ENCODE results near the gene CEP83. TPM values are rescaled to one million over a fixed set of nuclear protein-coding genes. Genes with fewer than 3 reads are reported as not detected.

Gene CEP83
- total and polyA plus RNA-seq, 2 donors (not counting 1 experiment from before 2014, with no cell fraction given): 4.0 to 24.8 TPM

DNA sequence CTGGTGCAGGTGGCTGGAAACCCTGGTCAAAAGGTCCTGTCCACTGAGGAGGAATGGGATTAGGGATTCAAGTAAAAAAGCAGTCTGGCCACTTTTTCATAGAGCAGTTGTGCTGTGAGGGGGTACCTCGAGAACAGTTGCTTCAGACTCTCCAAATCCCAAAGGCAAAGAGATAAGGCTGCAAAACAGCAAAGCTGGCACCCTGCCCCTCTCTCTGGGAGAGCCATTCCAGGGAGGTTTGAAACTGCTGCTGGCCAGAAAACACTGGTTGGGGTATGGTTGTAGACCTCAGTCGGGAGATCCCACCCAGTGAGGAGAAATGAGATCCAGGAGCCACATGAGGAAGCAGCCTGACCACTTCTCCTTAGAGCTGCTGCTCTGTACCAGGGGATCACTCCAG lies 137.3 kb downstream of the CEP83 start:
- Histone ChIP-seq H3K4me2 (replicated peaks; ENCODE audit: low read depth, low read length, poor library complexity, severe bottlenecking) (no peak overlapping the region), H3K4me3 (ENCODE audit: control extremely low read depth in 1 of 5, extremely low read depth in 1 of 5, insufficient read depth in 1 of 5, low read depth in 2 of 5, low read length in 4 of 5) (no peak overlapping the region), H3K27ac (ENCODE audit: low read length in 2 of 2) (no peak overlapping the region), H2AFZ (ENCODE audit: insufficient read depth, low read depth, low read length, poor library complexity, severe bottlenecking) (no peak overlapping the region), H3K79me2 (ENCODE audit: control insufficient read depth, insufficient read depth, low read length) (no peaks in the 10 kb centered on the region), H3K9ac (ENCODE audit: low read length) (no peak overlapping the region), H3K9me3 (ENCODE audit: control extremely low read depth in 1 of 3, control insufficient read depth in 2 of 3, insufficient read depth in 1 of 3, low read length in 2 of 3) (peaks cover 7 to 31% (median 10%) of the 10 kb centered on the region in 3 donors), H3K27me3 (replicated peaks in 1 of 4; ENCODE audit: control extremely low read depth in 1 of 4, control insufficient read depth in 3 of 4, insufficient read depth in 4 of 4, low read length in 3 of 4) (no peaks in the 10 kb centered on the region), H3K36me3 (replicated peaks in 1 of 2; ENCODE audit: control extremely low read depth in 1 of 2, control insufficient read depth in 1 of 2, extremely low read depth in 1 of 2, insufficient read depth in 2 of 2, low read length in 1 of 2) (peaks cover 0 to 2% of the 10 kb centered on the region in 2 experiments), H4K20me1 (ENCODE audit: control insufficient read depth, insufficient read depth, low read length, poor library complexity, severe bottlenecking) (no peaks in the 10 kb centered on the region), H3K4me1 (ENCODE audit: control insufficient read depth in 2 of 2, insufficient read depth in 2 of 2, low read length in 2 of 2) (peaks cover 16 to 18% of the 10 kb centered on the region in 2 donors)
- 92% methylated on average over 1 of the region's 2 CpGs for WGBS (ENCODE audit: insufficient coverage)
- Mint-ChIP-seq H3K4me3 (no peak overlapping the region), H3K27ac (no peak overlapping the region), H3K27me3 (no peaks in the 10 kb centered on the region), H3K4me1 (peaks cover 24% of the 10 kb centered on the region), H3K9me3 (ENCODE audit: insufficient read depth) (peaks cover 22% of the 10 kb centered on the region)
- intact Hi-C loops (cut with micrococcal nuclease): no loop called here
- DNase-seq (no peak), ATAC-seq (ENCODE audit: low read depth) (no peak)
- CTCF ChIA-PET: interaction anchor here (0.6 kb wide), 1 partner anchor 558 kb away, joined by 4 read pairs; no protein-coding TSS in a partner anchor
- TF ChIP-seq EZH2 (IDR thresholded peaks at IDR 0.05; ENCODE audit: borderline replicate concordance, insufficient read depth, low read depth, low read length, poor library complexity, severe bottlenecking): no peak
- TF ChIP-seq, protein P1, sequence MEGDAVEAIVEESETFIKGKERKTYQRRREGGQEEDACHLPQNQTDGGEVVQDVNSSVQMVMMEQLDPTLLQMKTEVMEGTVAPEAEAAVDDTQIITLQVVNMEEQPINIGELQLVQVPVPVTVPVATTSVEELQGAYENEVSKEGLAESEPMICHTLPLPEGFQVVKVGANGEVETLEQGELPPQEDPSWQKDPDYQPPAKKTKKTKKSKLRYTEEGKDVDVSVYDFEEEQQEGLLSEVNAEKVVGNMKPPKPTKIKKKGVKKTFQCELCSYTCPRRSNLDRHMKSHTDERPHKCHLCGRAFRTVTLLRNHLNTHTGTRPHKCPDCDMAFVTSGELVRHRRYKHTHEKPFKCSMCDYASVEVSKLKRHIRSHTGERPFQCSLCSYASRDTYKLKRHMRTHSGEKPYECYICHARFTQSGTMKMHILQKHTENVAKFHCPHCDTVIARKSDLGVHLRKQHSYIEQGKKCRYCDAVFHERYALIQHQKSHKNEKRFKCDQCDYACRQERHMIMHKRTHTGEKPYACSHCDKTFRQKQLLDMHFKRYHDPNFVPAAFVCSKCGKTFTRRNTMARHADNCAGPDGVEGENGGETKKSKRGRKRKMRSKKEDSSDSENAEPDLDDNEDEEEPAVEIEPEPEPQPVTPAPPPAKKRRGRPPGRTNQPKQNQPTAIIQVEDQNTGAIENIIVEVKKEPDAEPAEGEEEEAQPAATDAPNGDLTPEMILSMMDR (IDR thresholded peaks at IDR 0.05): no peak
- POLR2A ChIA-PET: no interaction called here

- no peak overlapping the region for H3K27ac ChIP-seq (ENCODE audit: low read length in 2 of 2)
- peaks cover 28% of the 10 kb centered on the region for H3K4me1 Mint-ChIP-seq
Measured at GRCh38 chr12:94320109-94320508, 139.6 kb downstream of the CEP83 start.

More at GRCh38 chr12:94320109-94320508, 139.6 kb downstream of the CEP83 start:
- peaks cover 25% of the 10 kb centered on the region for H3K9me3 Mint-ChIP-seq (ENCODE audit: insufficient read depth)
- Histone ChIP-seq H3K36me3 (replicated peaks in 1 of 2; ENCODE audit: control extremely low read depth in 1 of 2, control insufficient read depth in 1 of 2, extremely low read depth in 1 of 2, insufficient read depth in 2 of 2, low read length in 1 of 2) (peaks cover 0 to 2% of the 10 kb centered on the region in 2 experiments), H3K4me1 (ENCODE audit: control insufficient read depth in 2 of 2, insufficient read depth in 2 of 2, low read length in 2 of 2) (peaks cover 16 to 18% of the 10 kb centered on the region in 2 donors), H3K4me3 (ENCODE audit: control extremely low read depth in 1 of 5, extremely low read depth in 1 of 5, insufficient read depth in 1 of 5, low read depth in 2 of 5, low read length in 4 of 5) (no peak overlapping the region), H3K4me2 (replicated peaks; ENCODE audit: low read depth, low read length, poor library complexity, severe bottlenecking) (no peak overlapping the region), H4K20me1 (ENCODE audit: control insufficient read depth, insufficient read depth, low read length, poor library complexity, severe bottlenecking) (no peaks in the 10 kb centered on the region), H3K9ac (ENCODE audit: low read length) (no peak overlapping the region), H3K79me2 (ENCODE audit: control insufficient read depth, insufficient read depth, low read length) (no peaks in the 10 kb centered on the region), H2AFZ (ENCODE audit: insufficient read depth, low read depth, low read length, poor library complexity, severe bottlenecking) (no peak overlapping the region), H3K9me3 (ENCODE audit: control extremely low read depth in 1 of 3, control insufficient read depth in 2 of 3, insufficient read depth in 1 of 3, low read length in 2 of 3) (peaks cover 8 to 31% (median 10%) of the 10 kb centered on the region in 3 donors), H3K27me3 (replicated peaks in 1 of 4; ENCODE audit: control extremely low read depth in 1 of 4, control insufficient read depth in 3 of 4, insufficient read depth in 4 of 4, low read length in 3 of 4) (no peaks in the 10 kb centered on the region)
- no peak overlapping the region for H3K27ac Mint-ChIP-seq
- POLR2A ChIA-PET: no interaction called here
- no peak for DNase-seq
- CTCF ChIA-PET: no interaction called here
- intact Hi-C loops (cut with micrococcal nuclease): no loop called here
- H3K4me3 Mint-ChIP-seq: no peak overlapping the region
- no peak for TF ChIP-seq EZH2 (IDR thresholded peaks at IDR 0.05; ENCODE audit: borderline replicate concordance, insufficient read depth, low read depth, low read length, poor library complexity, severe bottlenecking)
- TF ChIP-seq, protein P1 (IDR thresholded peaks at IDR 0.05): no peak
- no peaks in the 10 kb centered on the region for H3K27me3 Mint-ChIP-seq
- no peak for ATAC-seq (ENCODE audit: low read depth)
